Ovary (tissue), 9 donors: ENCODE results near the gene OIP5. TPM values are rescaled to one million over a fixed set of nuclear protein-coding genes. Genes with fewer than 3 reads are reported as not detected.
"Not testable (repeated sequence)": the region's sequence is repeated elsewhere in the genome, so short reads cannot be mapped to it uniquely, and the experiment has no call there.

Source experiments
- DNase-seq, 5 donors: peaks; one replicate each; pipeline ENCODE4 v3.0.0-alpha.2; 2019 to 2020
- H3K27ac ChIP-seq, 2 donors: fragments of 200-600 bp; one replicate each; pipeline versions ENCODE4 v1.5.1 to v1.8.0; 2019 to 2022
- H3K27me3 ChIP-seq: fragments of 200-600 bp; one replicate; pipeline ENCODE4 v1.8.0; 2022
- H3K36me3 ChIP-seq: fragments of 200-600 bp; sonication (generic); one replicate; pipeline ENCODE4 v1.5.1; 2019
- H3K4me1 ChIP-seq: one replicate; pipeline ENCODE4 v1.8.1; 2013; ENCODE audit warnings: mild to moderate bottlenecking, moderate library complexity; ENCODE audit not compliant: insufficient read depth
- H3K4me3 ChIP-seq: fragments of 200-600 bp; sonication (generic); one replicate; pipeline ENCODE4 v1.5.1; 2017
- H3K9me3 ChIP-seq, 2 donors: fragments of 200-600 bp in 1 of 2; sonication (generic) in 1 of 2; one replicate each; pipeline versions ENCODE4 v1.5.1 to v1.8.1; 2013 to 2019; ENCODE audit warnings: mild to moderate bottlenecking in 1 of 2, moderate library complexity in 1 of 2
- CTCF ChIP-seq, 3 donors: fragments of 450-650 bp in 2 of 3; fragments of 200-600 bp in 1 of 3; IDR thresholded peaks; one replicate each; pipeline versions ENCODE4 v1.5.1 to v1.8.0; 2016 to 2022; ENCODE audit warnings: antibody characterized with exemption in 3 of 3, mild to moderate bottlenecking in 1 of 3
- EP300 ChIP-seq: sonication (generic); formaldehyde crosslinking; IDR thresholded peaks from one replicate; pipeline ENCODE4 v1.6.1; 2017; ENCODE audit warnings: antibody characterized with exemption
- POLR2A ChIP-seq: fragments of 450-650 bp; IDR thresholded peaks from one replicate; pipeline ENCODE4 v1.6.1; 2017; ENCODE audit warnings: antibody characterized with exemption, mild to moderate bottlenecking, moderate library complexity
- WGBS, 3 donors: extraction: QIAGEN DNeasy Blood & Tissue Kit in 1 of 3; methylation state at CpG; one replicate each; pipeline versions ENCODE4 v1.1.5 to v1.1.7; 2013 to 2017; 5-methylcytosine and 5-hydroxymethylcytosine counted together
- intact Hi-C, 4 donors: fragments of 100-400 bp; cut with DNase I; formaldehyde crosslinking; loops; one replicate each; pipeline versions ENCODE4 v1.11.0 to v1.15.1; 2022 to 2023
- polyA plus RNA-seq, 2 donors: library from polyadenylated mRNA; stranded (reverse); fragments of 200-250 nt in 1 of 2; fragments of 350-450 nt in 1 of 2; fragmentation: Illumina TruSeq in 1 of 2; extraction: RNeasy Lipid Tissue Mini Kit (QIAGEN cat#74804) in 1 of 2; gene quantifications; one replicate each; pipeline ENCODE4 v1.2.3, GENCODE V29; 2013 to 2014
- total RNA-seq, 7 donors: library from RNA; depleted of rRNA in 2 of 7; stranded (reverse); fragments of >200 nt in 2 of 7; fragmentation: NEBNext Ultra II Directional in 3 of 7; extraction: Animal tissue kit (Norgen Biotek cat#: 25700) in 3 of 7; gene quantifications; one replicate each; pipeline versions ENCODE4 v1.1.0 to v1.2.4, GENCODE V29; 2016 to 2023
- donor health status: DM: no; HTN: no; CAD: no; lungs with moderate emphysema.
- donor health status: DM: no; HTN: no; CAD: no.
- donor health status: Bipolar disorder and iron deficiency.
- donor health status: DM: yes; HTN: yes; CAD: no.
- donor health status: DM: no; HTN: no; CAD: no.
- donor health status: DM: yes; HTN: yes; CAD: no.

The OIP5 gene
- total and polyA plus RNA-seq, 9 donors: 0.52 to 1.9 (median 0.94) TPM

- Histone ChIP-seq H3K36me3 (no peaks in the 10 kb centered on the region), H3K4me3 (no peak overlapping the region), H3K4me1 (no peaks in the 10 kb centered on the region), H3K27me3 (no peaks in the 10 kb centered on the region), H3K9me3 (no peaks in the 10 kb centered on the region), H3K27ac (no peak overlapping the region)
- TF ChIP-seq CTCF (IDR thresholded peaks at IDR 0.05): no peak
- 90 to 94% (median 94%) methylated on average over 2 of the region's 2 CpGs for WGBS, 3 donors
- intact Hi-C loops: no loop called here
- DNase-seq: no peak
These were observed 62.5 kb downstream of the OIP5 start for GRCh38 chr15:41269887-41270286.

GRCh38 chr15:41263891-41264351 lies 68.5 kb downstream of the OIP5 start:
- no peak for DNase-seq
- H3K36me3 ChIP-seq: no peaks in the 10 kb centered on the region
- H3K27me3 ChIP-seq: no peaks in the 10 kb centered on the region
- WGBS, 3 donors: 42 to 55% (median 50%) methylated on average over 6 of the region's 6 CpGs
- no peak overlapping the region for H3K27ac ChIP-seq
- no peak overlapping the region for H3K4me3 ChIP-seq
- TF ChIP-seq POLR2A: no peak
- intact Hi-C loops: no loop called here
- no peaks in the 10 kb centered on the region for H3K4me1 ChIP-seq
- H3K9me3 ChIP-seq: no peaks in the 10 kb centered on the region

- Histone ChIP-seq H3K9me3 (no peaks in the 10 kb centered on the region), H3K27ac (no peak overlapping the region), H3K4me1 (no peaks in the 10 kb centered on the region), H3K27me3 (no peaks in the 10 kb centered on the region), H3K36me3 (no peaks in the 10 kb centered on the region), H3K4me3 (no peak overlapping the region)
- 96 to 97% (median 96%) methylated on average over 8 of the region's 8 CpGs for WGBS, 3 donors
- intact Hi-C loops: no loop called here
- no peak for DNase-seq
- TF ChIP-seq CTCF (IDR thresholded peaks at IDR 0.05) (no peak), POLR2A (no peak), EP300 (no peak)
These were observed 69.8 kb downstream of the OIP5 start for GRCh38 chr15:41262571-41262970.

GRCh38 chr15:41260924-41261323 lies 71.5 kb downstream of the OIP5 start:
- H3K4me3 ChIP-seq, H3K27me3 ChIP-seq, H3K27ac ChIP-seq, H3K36me3 ChIP-seq, DNase-seq, H3K4me1 ChIP-seq, intact Hi-C loops, H3K9me3 ChIP-seq: not testable (repeated sequence)
- WGBS, 3 donors: 96 to 98% (median 96%) methylated on average over 7 of the region's 7 CpGs

GRCh38 chr15:41259546-41260189 lies 72.7 kb downstream of the OIP5 start:
- TF ChIP-seq POLR2A: no peak
- no peak for TF ChIP-seq EP300
- TF ChIP-seq CTCF (IDR thresholded peaks at IDR 0.05): no peak
- H3K36me3 ChIP-seq: no peaks in the 10 kb centered on the region
- intact Hi-C loops: no loop called here
- H3K9me3 ChIP-seq: no peaks in the 10 kb centered on the region
- no peak overlapping the region for H3K4me3 ChIP-seq
- H3K27ac ChIP-seq: no peak overlapping the region
- no peaks in the 10 kb centered on the region for H3K27me3 ChIP-seq
- H3K4me1 ChIP-seq: no peaks in the 10 kb centered on the region
- no peak for DNase-seq
- 79 to 91% (median 86%) methylated on average over 12 of the region's 12 CpGs for WGBS, 3 donors

Other genes with a start within 250 kb of the OIP5 start
- gene INO80, start 216.3 kb downstream of the OIP5 start, total RNA-seq: 10 to 100 TPM; 12.0 to 36.0 (median 21.4) TPM
- 10 to 100 TPM; 14.5 to 15.2 TPM for gene INO80, start 216.3 kb downstream of the OIP5 start, polyA plus RNA-seq
- not detected for gene EXD1, start 101.8 kb downstream of the OIP5 start, total RNA-seq
- not detected for gene EXD1, start 101.8 kb downstream of the OIP5 start, polyA plus RNA-seq
- gene CHP1, start 101.3 kb downstream of the OIP5 start, total RNA-seq: 10 to 100 TPM; 46.1 to 84.6 (median 59.5) TPM
- 10 to 100 TPM; 24.8 to 61.4 TPM for gene CHP1, start 101.3 kb downstream of the OIP5 start, polyA plus RNA-seq
- 10 to 100 TPM in 1 of 7 donors, 1 to 10 TPM in 6; 2.2 to 13.6 (median 5.8) TPM for gene NUSAP1, start 290 bp upstream of the OIP5 start, total RNA-seq
- gene NUSAP1, start 290 bp upstream of the OIP5 start, polyA plus RNA-seq: 10 to 100 TPM in 1 of 2 donors, 1 to 10 TPM in 1; 5.7 to 14.8 TPM
- gene NDUFAF1, start 69.9 kb upstream of the OIP5 start, total RNA-seq: 10 to 100 TPM; 11.2 to 16.3 (median 14.0) TPM
- 10 to 100 TPM; 16.2 to 38.1 TPM for gene NDUFAF1, start 69.9 kb upstream of the OIP5 start, polyA plus RNA-seq
- 10 to 100 TPM; 22.2 to 41.9 (median 35.6) TPM for gene RTF1, start 84.5 kb upstream of the OIP5 start, total RNA-seq
- gene RTF1, start 84.5 kb upstream of the OIP5 start, polyA plus RNA-seq: 10 to 100 TPM; 26.1 to 57.1 TPM
- gene ITPKA, start 161.3 kb upstream of the OIP5 start, total RNA-seq: under 1 TPM; 0.11 to 0.82 (median 0.51) TPM
- under 1 TPM; 0.15 to 0.33 TPM for gene ITPKA, start 161.3 kb upstream of the OIP5 start, polyA plus RNA-seq
- under 1 TPM in 4 of 7 donors, not detected in 3; 0.17 to 0.46 (median 0.30) TPM for gene LTK, start 181.2 kb upstream of the OIP5 start, total RNA-seq
- gene LTK, start 181.2 kb upstream of the OIP5 start, polyA plus RNA-seq: under 1 TPM in 1 of 2 donors, not detected in 1; 0.23 TPM
- 10 to 100 TPM; 19.1 to 33.2 (median 22.5) TPM for gene RPAP1, start 211.7 kb upstream of the OIP5 start, total RNA-seq
- gene RPAP1, start 211.7 kb upstream of the OIP5 start, polyA plus RNA-seq: 10 to 100 TPM in 1 of 2 donors, 1 to 10 TPM in 1; 8.6 to 12.0 TPM
- 100 to 1,000 TPM in 5 of 7 donors, 10 to 100 TPM in 2; 43.1 to 265 (median 135) TPM for gene TYRO3, start 226.6 kb upstream of the OIP5 start, total RNA-seq
- 10 to 100 TPM; 37.7 to 78.7 TPM for gene TYRO3, start 226.6 kb upstream of the OIP5 start, polyA plus RNA-seq